HepG2 (cell line): ENCODE results near the gene ETV6.

Experiments
- CREB1 ChIP-seq, 2 experiments: fragments of 450-650 bp in 1 of 2; IDR thresholded peaks; 2 replicates each; pipeline ENCODE4 v1.6.1; 2016 to 2017; ENCODE audit warnings: control low read depth in 1 of 2, mild to moderate bottlenecking in 1 of 2, missing compliant biosample characterization in 1 of 2, missing genetic modification characterization in 1 of 2
- HNRNPK ChIP-seq: fragments of 200-400 bp; formaldehyde crosslinking; IDR thresholded peaks from 2 replicates; pipeline ENCODE4 v1.6.1; 2018; ENCODE audit warnings: low read length, low read depth, moderate library complexity, mild to moderate bottlenecking; ENCODE audit not compliant: poor library complexity, severe bottlenecking
- NR2C2 ChIP-seq: sonication (generic); formaldehyde crosslinking; IDR thresholded peaks from 2 replicates; pipeline ENCODE4 v1.4.0; 2020; ENCODE audit warnings: missing genetic modification reagents, mild to moderate bottlenecking, moderate library complexity, borderline replicate concordance
- TAF1 ChIP-seq: sonication (generic); formaldehyde crosslinking; IDR thresholded peaks from 2 replicates; pipeline ENCODE4 v1.4.0; 2020; ENCODE audit warnings: missing genetic modification reagents
- USF2 ChIP-seq, 2 experiments: sonication (generic) in 1 of 2; formaldehyde crosslinking in 1 of 2; IDR thresholded peaks; 2 replicates each; pipeline versions ENCODE4 v1.5.1 to v1.6.1; 2011 to 2020; ENCODE audit warnings: borderline replicate concordance in 1 of 2, low read depth in 1 of 2, low read length in 1 of 2, mild to moderate bottlenecking in 1 of 2, missing genetic modification reagents in 1 of 2, moderate library complexity in 1 of 2
- ZNF318 ChIP-seq: sonication (generic); formaldehyde crosslinking; IDR thresholded peaks from 2 replicates; pipeline ENCODE4 v1.4.0; 2020; ENCODE audit warnings: mild to moderate bottlenecking, missing genetic modification reagents
- ZNF512B ChIP-seq: sonication (generic); formaldehyde crosslinking; IDR thresholded peaks from 2 replicates; pipeline ENCODE4 v1.5.1; 2020; ENCODE audit warnings: missing genetic modification reagents, mild to moderate bottlenecking, borderline replicate concordance

- TF ChIP-seq USF2 (IDR thresholded peaks at IDR 0.05; ENCODE audit: low read depth, low read length) (no peak), USF2 (CRISPR knock-in tag; IDR thresholded peaks at IDR 0.05; ENCODE audit: borderline replicate concordance) (no peak), CREB1 (IDR thresholded peaks at IDR 0.05) (no peak), CREB1 (CRISPR knock-in tag; IDR thresholded peaks at IDR 0.05) (no peak), ZNF318 (CRISPR knock-in tag) (no peak), NR2C2 (CRISPR knock-in tag) (no peak), ZNF512B (CRISPR knock-in tag) (no peak), HNRNPK (no peak), TAF1 (CRISPR knock-in tag) (no peak)
Observed at GRCh38 chr12:11837216-11837934, 187.9 kb downstream of the ETV6 start.
